CD4-positive, alpha-beta T cell treated with Interleukin-21 for 1 hour (primary cell): ENCODE data around the gene NBDY.
"Not testable (repeated sequence)": the region's sequence is repeated elsewhere in the genome, so short reads cannot be mapped to it uniquely, and the experiment has no call there.

Source experiments
- DNase-seq: peaks from one replicate; pipeline ENCODE4 v3.0.0-alpha.2; 2020

Gene NBDY

GRCh38 chrX:56729152-56729850 is at the start of gene NBDY:
NBDY (plus strand) TSS chrX:56729243; CDS start chrX:56729354, 111 bp downstream.
- DNase-seq = peak; percentile 41

GRCh38 chrX:56704530-56704929 is 24.5 kb upstream of the NBDY start:
- not testable (repeated sequence) for DNase-seq

- peak; percentile 65 for DNase-seq
Observed at GRCh38 chrX:56726605-56727004, 2.4 kb upstream of the NBDY start.

GRCh38 chrX:56727531-56727930 is 1.5 kb upstream of the NBDY start:
- no peak for DNase-seq

GRCh38 chrX:56728321-56728720 is 722 bp upstream of the NBDY start:
- no peak for DNase-seq

GRCh38 chrX:56728752-56729151 is 291 bp upstream of the NBDY start:
- DNase-seq = peak; percentile 19

GRCh38 chrX:56733459-56734046 is 4.5 kb downstream of the NBDY start:
- DNase-seq = peak; percentile 65

- no peak for DNase-seq
Observed at GRCh38 chrX:56736219-56736618, 7.2 kb downstream of the NBDY start.

- no peak for DNase-seq
Observed at GRCh38 chrX:56738670-56739069, 9.6 kb downstream of the NBDY start.

- DNase-seq = no peak
Observed at GRCh38 chrX:56744996-56745395, 16.0 kb downstream of the NBDY start.

- no peak for DNase-seq
Observed at GRCh38 chrX:56746996-56747395, 18.0 kb downstream of the NBDY start.

- no peak for DNase-seq
Observed at GRCh38 chrX:56751071-56751470, 22.0 kb downstream of the NBDY start.

- no peak for DNase-seq
Observed at GRCh38 chrX:56757327-56757726, 28.3 kb downstream of the NBDY start.

GRCh38 chrX:56758456-56758855 is 29.4 kb downstream of the NBDY start:
- DNase-seq = no peak

GRCh38 chrX:56759736-56760409 is 30.8 kb downstream of the NBDY start:
- DNase-seq = no peak

- DNase-seq = not testable (repeated sequence)
Observed at GRCh38 chrX:56760410-56761124, 31.5 kb downstream of the NBDY start.

- DNase-seq = no peak
Observed at GRCh38 chrX:56761167-56761566, 32.1 kb downstream of the NBDY start.

- DNase-seq = no peak
Observed at GRCh38 chrX:56762220-56762619, 33.2 kb downstream of the NBDY start.

GRCh38 chrX:56762707-56763555 is 33.9 kb downstream of the NBDY start:
- no peak for DNase-seq

GRCh38 chrX:56763556-56764152 is 34.6 kb downstream of the NBDY start:
- peak; percentile 67 for DNase-seq

- DNase-seq = peak; percentile 86
Observed at GRCh38 chrX:56764153-56764974, 35.3 kb downstream of the NBDY start.
